H1 (cell line): ENCODE data around the gene SLC5A4. TPM values are rescaled to one million over a fixed set of nuclear protein-coding genes. Genes with fewer than 3 reads are reported as not detected.
A peak's percentile ranks its signal among the peaks of the same experiment; 100 is the strongest.

Experiments
- CTCF ChIA-PET: fragments of 300-600 bp; sonication (Branson Sonifier 250); formaldehyde crosslinking; loops from one replicate; lab custom pipeline; 2021; ENCODE audit not compliant: partially characterized antibody; lab: Charles Lee
- POLR2A ChIA-PET: fragments of 300-600 bp; sonication (Branson Sonifier 250); formaldehyde crosslinking; loops from one replicate; lab custom pipeline; 2021; ENCODE audit warnings: inconsistent platforms; ENCODE audit not compliant: partially characterized antibody; lab: Charles Lee
- DNase-seq, 2 experiments: peaks; one replicate each; pipeline versions ENCODE4 v3.0.0 to v3.0.0-alpha.2; 2010 to 2022; ENCODE audit warnings: low spot score in 2 of 2, low read depth in 1 of 2, mixed read lengths in 1 of 2
- FAIRE-seq: peaks from 2 replicates; lab custom pipeline; 2011; peaks lifted over from hg19 to GRCh38; lab: Jason Lieb, UNC
- H2AFZ ChIP-seq: 2 replicates; pipeline ENCODE4 v1.8.1; 2012; ENCODE audit warnings: low read length, inconsistent platforms
- H2AK5ac ChIP-seq: 2 replicates; pipeline ENCODE4 v1.6.1; 2013; ENCODE audit warnings: low read depth, low read length
- H2BK120ac ChIP-seq: replicated peaks from 2 replicates; pipeline ENCODE3; 2013; ENCODE audit warnings: low read depth, low read length, inconsistent platforms
- H2BK12ac ChIP-seq: 2 replicates; pipeline ENCODE4 v1.6.1; 2013; ENCODE audit warnings: low read depth, low read length
- H2BK15ac ChIP-seq: 2 replicates; pipeline ENCODE4 v1.6.1; 2013; ENCODE audit warnings: low read length
- H2BK20ac ChIP-seq: 2 replicates; pipeline ENCODE4 v1.6.1; 2013; ENCODE audit warnings: low read length
- H2BK5ac ChIP-seq: 2 replicates; pipeline ENCODE4 v1.6.1; 2013; ENCODE audit warnings: low read depth, low read length
- H3K14ac ChIP-seq: 2 replicates; pipeline ENCODE4 v1.6.1; 2013; ENCODE audit warnings: inconsistent platforms; ENCODE audit not compliant: insufficient read length
- H3K18ac ChIP-seq: 2 replicates; pipeline ENCODE4 v1.6.1; 2013; ENCODE audit warnings: low read length; ENCODE audit errors: extremely low read depth
- H3K23ac ChIP-seq: 2 replicates; pipeline ENCODE4 v1.6.1; 2013; ENCODE audit warnings: inconsistent platforms; ENCODE audit not compliant: insufficient read length
- H3K23me2 ChIP-seq: 2 replicates; pipeline ENCODE4 v1.6.1; 2013; ENCODE audit warnings: low read depth, low read length
- H3K27ac ChIP-seq: 2 replicates; pipeline ENCODE4 v1.6.1; 2011; ENCODE audit warnings: low read depth, low read length, inconsistent platforms
- H3K27me3 ChIP-seq, 4 experiments: replicated peaks in 1 of 4; 1 replicate in 1 of 4; 2 replicates in 3 of 4; pipeline versions ENCODE4 v1.6.1 to v1.8.1; 2011 to 2013; ENCODE audit warnings: low read length in 3 of 4, mild to moderate bottlenecking in 3 of 4, inconsistent platforms in 2 of 4, mixed read lengths in 2 of 4, moderate library complexity in 1 of 4; ENCODE audit not compliant: control insufficient read depth in 3 of 4, insufficient read depth in 3 of 4; ENCODE audit errors: extremely low read depth in 1 of 4
- H3K36me3 ChIP-seq, 4 experiments: 2 replicates each; pipeline versions ENCODE4 v1.6.1 to v1.8.1; 2011 to 2013; ENCODE audit warnings: mild to moderate bottlenecking in 4 of 4, low read length in 3 of 4, moderate library complexity in 2 of 4, control low read depth in 1 of 4, inconsistent platforms in 1 of 4; ENCODE audit not compliant: insufficient read depth in 4 of 4, control insufficient read depth in 2 of 4
- H3K4ac ChIP-seq: replicated peaks from 2 replicates; pipeline ENCODE3; 2013; ENCODE audit warnings: low read length, low read depth, mixed read lengths, inconsistent platforms; ENCODE audit not compliant: insufficient read length
- H3K4me1 ChIP-seq, 4 experiments: replicated peaks in 1 of 4; 1 replicate in 1 of 4; 2 replicates in 3 of 4; pipeline versions ENCODE4 v1.6.1 to v1.8.1; 2011 to 2013; ENCODE audit warnings: low read length in 3 of 4, inconsistent platforms in 2 of 4, mixed read lengths in 1 of 4; ENCODE audit not compliant: insufficient read depth in 4 of 4, control insufficient read depth in 3 of 4
- H3K4me2 ChIP-seq, 2 experiments: 2 replicates each; pipeline versions ENCODE4 v1.6.1 to v1.8.1; 2011 to 2013; ENCODE audit warnings: low read depth in 2 of 2, low read length in 2 of 2, control low read depth in 1 of 2, inconsistent platforms in 1 of 2, mild to moderate bottlenecking in 1 of 2; ENCODE audit not compliant: insufficient read depth in 1 of 2
- H3K4me3 ChIP-seq, 4 experiments: fragments of 200-600, 300-600 bp in 1 of 4; sonication (generic), shearing (Covaris generic), sonication (Bioruptor Twin) in 1 of 4; 2 replicates each; pipeline versions ENCODE4 v1.5.1 to v1.8.1; 2011 to 2016; ENCODE audit warnings: low read length in 4 of 4, low read depth in 3 of 4, control low read depth in 2 of 4, inconsistent platforms in 2 of 4, mild to moderate bottlenecking in 2 of 4, mixed read lengths in 1 of 4, moderate library complexity in 1 of 4; ENCODE audit not compliant: insufficient read depth in 2 of 4; ENCODE audit errors: extremely low read depth in 1 of 4
- H3K56ac ChIP-seq: replicated peaks from 2 replicates; pipeline ENCODE3; 2013; ENCODE audit warnings: low read depth, mild to moderate bottlenecking, mixed read lengths, low read length, inconsistent platforms; ENCODE audit not compliant: insufficient read length
- H3K79me1 ChIP-seq: 2 replicates; pipeline ENCODE4 v1.6.1; 2013; ENCODE audit warnings: low read depth, low read length, control low read depth
- H3K79me2 ChIP-seq, 2 experiments: 2 replicates each; pipeline versions ENCODE4 v1.6.1 to v1.8.1; 2012 to 2013; ENCODE audit warnings: low read length in 2 of 2, mild to moderate bottlenecking in 2 of 2, inconsistent platforms in 1 of 2; ENCODE audit not compliant: insufficient read depth in 2 of 2, control insufficient read depth in 1 of 2
- H3K9ac ChIP-seq, 4 experiments: replicated peaks in 1 of 4; 1 replicate in 1 of 4; 2 replicates in 3 of 4; pipeline versions ENCODE4 v1.6.1 to v1.8.1; 2011 to 2013; ENCODE audit warnings: low read depth in 3 of 4, low read length in 3 of 4, control low read depth in 2 of 4, mild to moderate bottlenecking in 2 of 4, moderate library complexity in 2 of 4, inconsistent platforms in 1 of 4; ENCODE audit errors: extremely low read depth in 1 of 4
- H3K9me3 ChIP-seq, 2 experiments: 2 replicates each; pipeline versions ENCODE4 v1.6.1 to v1.8.1; 2012 to 2013; ENCODE audit warnings: mild to moderate bottlenecking in 2 of 2, moderate library complexity in 2 of 2, control low read depth in 1 of 2, inconsistent platforms in 1 of 2, low read depth in 1 of 2, low read length in 1 of 2, mixed read lengths in 1 of 2; ENCODE audit not compliant: insufficient read depth in 2 of 2
- H4K20me1 ChIP-seq, 2 experiments: replicated peaks in 1 of 2; 2 replicates each; pipeline versions ENCODE3 to v1.8.1; 2011 to 2013; ENCODE audit warnings: inconsistent platforms in 2 of 2, low read length in 2 of 2, mild to moderate bottlenecking in 1 of 2; ENCODE audit not compliant: insufficient read depth in 2 of 2, control insufficient read depth in 1 of 2
- H4K5ac ChIP-seq: 2 replicates; pipeline ENCODE4 v1.6.1; 2013; ENCODE audit warnings: low read length, low read depth, mixed read lengths, inconsistent platforms; ENCODE audit not compliant: insufficient read length
- H4K8ac ChIP-seq: 2 replicates; pipeline ENCODE4 v1.8.0; 2013; ENCODE audit warnings: mild to moderate bottlenecking, moderate library complexity, low read length, inconsistent platforms; ENCODE audit not compliant: insufficient read depth; ENCODE audit errors: extremely low read depth
- H4K91ac ChIP-seq: replicated peaks from 2 replicates; pipeline ENCODE3; 2013; ENCODE audit warnings: low read length, mixed read lengths, inconsistent platforms; ENCODE audit not compliant: insufficient read length
- BCL11A ChIP-seq, 2 experiments: IDR thresholded peaks; one replicate each; pipeline ENCODE4 v1.6.1; 2011; ENCODE audit warnings: low read depth in 2 of 2, low read length in 2 of 2, mild to moderate bottlenecking in 2 of 2
- GABPA ChIP-seq: IDR thresholded peaks from 2 replicates; pipeline ENCODE4 v1.6.1; 2011; ENCODE audit warnings: mild to moderate bottlenecking, low read length, moderate library complexity, borderline replicate concordance; ENCODE audit not compliant: insufficient read depth
- GTF2F1 ChIP-seq: IDR thresholded peaks from 2 replicates; pipeline ENCODE4 v1.6.1; 2012; ENCODE audit warnings: low read depth, low read length, improper control_type of control experiment, borderline replicate concordance
- JUN ChIP-seq: IDR thresholded peaks from 2 replicates; pipeline ENCODE4 v1.6.1; 2011; ENCODE audit warnings: low read depth, mild to moderate bottlenecking, improper control_type of control experiment, low read length
- KDM4A ChIP-seq: IDR thresholded peaks from one replicate; pipeline ENCODE4 v1.7.1; 2012; ENCODE audit warnings: low read depth, mild to moderate bottlenecking, moderate library complexity, low read length, inconsistent platforms; ENCODE audit not compliant: severe bottlenecking
- KDM5A ChIP-seq: fragments of 200-600 bp; IDR thresholded peaks from 2 replicates; pipeline ENCODE4 v1.7.1; 2012; ENCODE audit warnings: mild to moderate bottlenecking, low read length, inconsistent platforms, mixed read lengths
- PHF8 ChIP-seq: fragments of 200-600 bp; sonication (generic); conservative IDR thresholded peaks from 2 replicates; pipeline ENCODE4 v1.7.1; 2012; ENCODE audit warnings: low read depth, mild to moderate bottlenecking, inconsistent platforms, low read length, moderate library complexity
- POLR2A ChIP-seq, 2 experiments: IDR thresholded peaks; 1 replicate in 1 of 2; 2 replicates in 1 of 2; pipeline ENCODE4 v1.6.1; 2011; ENCODE audit warnings: low read depth in 2 of 2, low read length in 2 of 2, mild to moderate bottlenecking in 2 of 2; ENCODE audit errors: control extremely low read depth in 1 of 2
- RFX5 ChIP-seq: IDR thresholded peaks from 2 replicates; pipeline ENCODE4 v1.6.1; 2011; ENCODE audit warnings: low read depth, low read length, improper control_type of control experiment, borderline replicate concordance
- RXRA ChIP-seq: IDR thresholded peaks from 2 replicates; pipeline ENCODE4 v1.6.1; 2011; ENCODE audit warnings: low read depth, mild to moderate bottlenecking, low read length, moderate library complexity; ENCODE audit not compliant: insufficient read depth
- SUZ12 ChIP-seq: fragments of 200-600 bp; sonication (generic); IDR thresholded peaks from 2 replicates; pipeline ENCODE4 v1.6.1; 2012; ENCODE audit warnings: mild to moderate bottlenecking, inconsistent platforms, low read length, moderate library complexity, mixed read lengths
- TBP ChIP-seq: IDR thresholded peaks from 2 replicates; pipeline ENCODE4 v1.6.1; 2011; ENCODE audit warnings: low read depth, low read length, improper control_type of control experiment
- WGBS, 2 experiments: shearing (Covaris generic) in 1 of 2; methylation state at CpG; one replicate each; pipeline versions ENCODE4 v1.1.6 to v1.1.7; 2013 to 2015; ENCODE audit warnings: low lambda C conversion rate in 2 of 2, mixed read lengths in 2 of 2, inconsistent platforms in 1 of 2, low coverage in 1 of 2, missing lambda C conversion rate in 1 of 2; ENCODE audit not compliant: insufficient replicate concordance in 2 of 2, insufficient coverage in 1 of 2, insufficient read length in 1 of 2; ENCODE audit errors: extremely low coverage in 1 of 2, missing lambda C conversion rate in 1 of 2; 5-methylcytosine and 5-hydroxymethylcytosine counted together
- polyA plus RNA-seq, 7 experiments: library from polyadenylated mRNA; depleted of rRNA in 3 of 7; stranded (reverse) in 5 of 7; unstranded in 2 of 7; fragments of >200 nt in 5 of 7; fragments of 200-250 nt in 2 of 7; gene quantifications; 1 replicate in 5 of 7; 2 replicates in 1 of 7; 4 replicates in 1 of 7; pipeline versions ENCODE4 v1.2.1 to v1.2.3, GENCODE V29; 2011 to 2013; ENCODE audit warnings: missing spikeins in 2 of 7, mixed read lengths in 2 of 7
- total RNA-seq: library from RNA; stranded (reverse); fragmentation: NEBNext Ultra II Directional; extraction: Animal tissue kit (Norgen Biotek cat#: 25700); gene quantifications from 2 replicates; pipeline ENCODE4 v1.2.1, GENCODE V29; 2021
- TF ChIP-seq, protein P1 (sequence below): IDR thresholded peaks from 2 replicates; pipeline ENCODE4 v1.6.1; 2011; ENCODE audit warnings: low read length, improper control_type of control experiment

SLC5A4 gene
- total and polyA plus RNA-seq, 2 of the 8 experiments (the other 6 are each of a cell fraction or from before 2014, with no cell fraction given): 0.17 TPM; not detected in 1

DNA sequence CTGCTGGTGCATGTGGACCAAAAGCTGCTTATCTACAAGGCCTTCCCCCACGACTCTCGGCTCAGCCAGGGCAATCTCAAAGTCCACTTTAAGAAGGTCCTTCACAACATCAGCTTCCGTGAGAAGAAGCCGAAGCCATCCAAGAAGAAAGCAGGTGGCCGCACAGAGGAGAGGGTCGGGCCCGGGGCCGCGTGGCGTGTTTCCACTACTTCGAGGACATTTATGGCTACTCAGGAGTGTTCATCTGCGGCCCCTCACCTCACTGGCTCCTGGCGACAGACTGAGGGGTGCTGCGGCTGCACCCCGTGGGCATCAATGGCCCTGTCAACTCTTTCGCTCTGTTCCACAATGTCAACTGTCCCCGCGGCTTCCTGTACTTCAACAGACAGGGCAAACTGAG lies 16.2 kb upstream of the SLC5A4 start:
- Histone ChIP-seq H3K27ac (no peak overlapping the region), H4K8ac (no peak overlapping the region), H2AK5ac (no peak overlapping the region), H2AFZ (no peak overlapping the region), H3K4ac (no peak overlapping the region), H3K9ac (no peak overlapping the region), H3K4me3 (no peak overlapping the region), H2BK12ac (peak overlapping the region; percentile 29; the same call in 1 of the 2 replicates), H3K4me2 (no peak overlapping the region), H3K23ac (no peak overlapping the region), H3K27me3 (no peaks in the 10 kb centered on the region; a peak in 1 of 7 replicates), H4K20me1 (peaks cover 0 to 2% of the 10 kb centered on the region in 2 experiments), H3K79me1 (no peaks in the 10 kb centered on the region), H3K14ac (no peak overlapping the region), H3K23me2 (no peaks in the 10 kb centered on the region), H2BK120ac (no peak overlapping the region), H3K9me3 (no peaks in the 10 kb centered on the region), H3K79me2 (no peaks in the 10 kb centered on the region), H3K4me1 (no peaks in the 10 kb centered on the region), H4K91ac (no peak overlapping the region), H3K56ac (no peak overlapping the region), H3K18ac (no peak overlapping the region), H2BK5ac (no peak overlapping the region), H2BK15ac (no peak overlapping the region), H3K36me3 (no peaks in the 10 kb centered on the region), H4K5ac (no peak overlapping the region), H2BK20ac (no peak overlapping the region)
- WGBS, 2 experiments: 94% methylated on average over 13 of the region's 18 CpGs; no CpG with 5 or more reads in 1 of the 2 experiments
- ChIA-PET POLR2A (no interaction called here), CTCF (interaction anchor here (0.6 to 2.3 kb wide), 5 partner anchors 10 to 957 kb away, joined by 3 to 8 read pairs (median 3); no protein-coding TSS in a partner anchor)
- DNase-seq (no peak), FAIRE-seq (no peak)
- TF ChIP-seq PHF8 (no peak), KDM5A (no peak), RFX5 (no peak), GTF2F1 (no peak), JUN (no peak), SUZ12 (no peak), KDM4A (no peak), RXRA (no peak), GABPA (no peak), POLR2A (IDR thresholded peaks at IDR 0.05; ENCODE audit: control extremely low read depth in 1 of 2, low read depth in 2 of 2, low read length in 2 of 2) (no peak), BCL11A (IDR thresholded peaks at IDR 0.05; ENCODE audit: low read depth in 2 of 2, low read length in 2 of 2) (no peak), TBP (no peak)
- TF ChIP-seq, protein P1, sequence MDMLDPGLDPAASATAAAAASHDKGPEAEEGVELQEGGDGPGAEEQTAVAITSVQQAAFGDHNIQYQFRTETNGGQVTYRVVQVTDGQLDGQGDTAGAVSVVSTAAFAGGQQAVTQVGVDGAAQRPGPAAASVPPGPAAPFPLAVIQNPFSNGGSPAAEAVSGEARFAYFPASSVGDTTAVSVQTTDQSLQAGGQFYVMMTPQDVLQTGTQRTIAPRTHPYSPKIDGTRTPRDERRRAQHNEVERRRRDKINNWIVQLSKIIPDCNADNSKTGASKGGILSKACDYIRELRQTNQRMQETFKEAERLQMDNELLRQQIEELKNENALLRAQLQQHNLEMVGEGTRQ: no peak
